ENCODE measurements around the gene TOMM70. TPM values are rescaled to one million over a fixed set of nuclear protein-coding genes. Genes with fewer than 3 reads are reported as not detected.

Gene TOMM70
- polyA plus RNA-seq, 2 of the 4 experiments (the other 2 are of a cell fraction): 49.3 to 61.8 TPM

DNA sequence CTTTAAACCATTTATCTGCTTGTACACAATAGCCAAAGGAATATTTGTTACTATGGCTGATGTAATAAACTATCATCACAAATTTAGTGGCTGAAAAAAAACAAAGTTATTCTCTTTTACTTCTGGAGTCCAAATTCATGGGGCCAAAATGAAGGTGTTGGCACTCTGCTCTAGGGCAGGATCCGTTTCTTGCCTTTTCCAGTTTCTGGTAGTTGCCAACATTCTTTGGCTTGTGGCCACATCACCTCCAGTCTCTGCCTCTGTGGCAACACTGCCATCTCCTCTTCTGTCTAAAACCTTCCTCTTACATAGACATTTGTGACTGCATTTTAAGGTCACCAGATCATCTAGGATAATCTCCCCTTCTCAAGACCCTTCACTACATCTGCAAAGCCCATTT is 39.0 kb downstream of the TOMM70 start (continued):
- TF ChIP-seq, protein P1, sequence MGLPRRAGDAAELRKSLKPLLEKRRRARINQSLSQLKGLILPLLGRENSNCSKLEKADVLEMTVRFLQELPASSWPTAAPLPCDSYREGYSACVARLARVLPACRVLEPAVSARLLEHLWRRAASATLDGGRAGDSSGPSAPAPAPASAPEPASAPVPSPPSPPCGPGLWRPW (IDR thresholded peaks at IDR 0.05): no peak

DNA sequence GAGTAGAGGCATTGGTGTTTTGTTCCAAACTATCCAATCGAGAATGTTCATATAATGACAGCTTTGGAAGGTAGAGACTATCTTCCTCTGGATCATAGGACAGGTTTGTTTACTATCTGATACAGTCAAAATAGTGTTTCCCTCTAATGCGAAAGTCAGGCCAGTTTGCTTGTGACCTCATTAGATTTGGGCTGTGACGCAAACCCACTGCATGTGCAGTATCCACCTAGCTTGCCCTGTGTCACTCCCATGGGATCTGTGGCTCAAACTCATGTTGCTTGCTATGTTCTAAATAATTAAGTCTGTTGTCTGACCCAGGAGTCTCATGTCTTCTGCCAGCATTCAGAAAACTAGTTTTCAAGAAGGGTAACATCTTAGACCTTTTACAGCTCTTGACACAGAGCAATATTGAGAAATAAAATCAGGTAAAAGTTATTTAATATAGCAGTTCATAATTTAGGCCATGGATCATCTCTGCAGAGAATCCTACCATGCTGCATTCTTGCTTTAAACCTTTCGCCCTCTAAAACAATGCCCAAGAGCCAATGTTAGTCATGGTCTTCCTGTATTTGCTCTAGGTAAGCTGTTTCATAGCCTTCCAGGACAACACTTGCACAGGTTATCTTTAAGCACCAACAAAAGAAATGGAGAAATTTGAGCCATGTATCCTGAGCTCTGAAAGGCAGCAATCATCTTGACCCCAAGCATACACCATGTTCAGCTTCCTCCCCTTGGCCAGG is 40.0 kb downstream of the TOMM70 start:
- DNase-seq (ENCODE audit: low read depth in 1 of 2, low spot score in 1 of 2) (no peak), FAIRE-seq (no peak), ATAC-seq (no peak)
- H3K4me2 ChIP-seq: no peak overlapping the region
- no peak overlapping the region for H3K27ac ChIP-seq
- H3K4me1 ChIP-seq: no peaks in the 10 kb centered on the region
- TF ChIP-seq POLR2AphosphoS2 (conservative IDR thresholded peaks at IDR 0.05; ENCODE audit: low read length): no peak
- no peak for TF ChIP-seq MYC (IDR thresholded peaks at IDR 0.05; ENCODE audit: borderline replicate concordance, low read length)
- TF ChIP-seq NPAS2 (CRISPR knock-in tag; IDR thresholded peaks at IDR 0.05; ENCODE audit: borderline replicate concordance): no peak
- no peak for TF ChIP-seq CHD2 (IDR thresholded peaks at IDR 0.05; ENCODE audit: low read length, partially characterized antibody)
- TF ChIP-seq MAFK (IDR thresholded peaks at IDR 0.05; ENCODE audit: partially characterized antibody): no peak
- no peak for TF ChIP-seq CEBPB (IDR thresholded peaks at IDR 0.05)
- TF ChIP-seq HOXB5 (CRISPR knock-in tag; IDR thresholded peaks at IDR 0.05): no peak
- no peak for TF ChIP-seq CBX8 (IDR thresholded peaks at IDR 0.05)
- no peak for TF ChIP-seq EHMT2 (IDR thresholded peaks at IDR 0.05; ENCODE audit: low read depth)
- TF ChIP-seq HDAC2 (IDR thresholded peaks at IDR 0.05): no peak
- no peak for TF ChIP-seq GATA3 (IDR thresholded peaks at IDR 0.05; ENCODE audit: borderline replicate concordance)
- no peak for TF ChIP-seq TP53 (CRISPR knock-in tag; IDR thresholded peaks at IDR 0.05)
- TF ChIP-seq, protein P1 (IDR thresholded peaks at IDR 0.05): no peak
- TF ChIP-seq MAX (IDR thresholded peaks at IDR 0.05): no peak
- no peak for TF ChIP-seq RAD21 (conservative IDR thresholded peaks at IDR 0.05 in 1 of 2, IDR thresholded peaks at IDR 0.05 in 1 of 2)
- TF ChIP-seq POLR2A (IDR thresholded peaks at IDR 0.05; ENCODE audit: low read length): no peak
- no peak for TF ChIP-seq ZNF302 (CRISPR knock-in tag; IDR thresholded peaks at IDR 0.05)
- no peak for TF ChIP-seq JUN (IDR thresholded peaks at IDR 0.05)
- H3K4me3 ChIP-seq: no peak overlapping the region
- no peaks in the 10 kb centered on the region for H3K9me3 ChIP-seq
- ChIA-PET POLR2A (no interaction called here), CTCF (interaction anchor here (1.3 to 2.2 kb wide), 3 partner anchors 11 to 229 kb away, joined by 3 to 7 read pairs (median 4); no protein-coding TSS in a partner anchor)
- 92% methylated on average over 4 of the region's 4 CpGs for WGBS (ENCODE audit: missing lambda C conversion rate)

- no peak overlapping the region for H3K4me3 ChIP-seq
- TF ChIP-seq HDAC2 (IDR thresholded peaks at IDR 0.05) (no peak), CHD4 (IDR thresholded peaks at IDR 0.05; ENCODE audit: borderline replicate concordance) (no peak), PBX3 (IDR thresholded peaks at IDR 0.05) (no peak), BHLHE40 (IDR thresholded peaks at IDR 0.05; ENCODE audit: low read depth, low read length) (no peak), JUNB (IDR thresholded peaks at IDR 0.05) (no peak), HOXB13 (CRISPR knock-in tag; IDR thresholded peaks at IDR 0.05; ENCODE audit: low read depth) (no peak), TP53 (CRISPR knock-in tag; IDR thresholded peaks at IDR 0.05) (no peak)
- TF ChIP-seq, protein P2, sequence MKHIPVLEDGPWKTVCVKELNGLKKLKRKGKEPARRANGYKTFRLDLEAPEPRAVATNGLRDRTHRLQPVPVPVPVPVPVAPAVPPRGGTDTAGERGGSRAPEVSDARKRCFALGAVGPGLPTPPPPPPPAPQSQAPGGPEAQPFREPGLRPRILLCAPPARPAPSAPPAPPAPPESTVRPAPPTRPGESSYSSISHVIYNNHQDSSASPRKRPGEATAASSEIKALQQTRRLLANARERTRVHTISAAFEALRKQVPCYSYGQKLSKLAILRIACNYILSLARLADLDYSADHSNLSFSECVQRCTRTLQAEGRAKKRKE (CRISPR knock-in tag; IDR thresholded peaks at IDR 0.05; ENCODE audit: low read depth): no peak
- no peaks in the 10 kb centered on the region for H3K9me3 ChIP-seq
- 89% methylated on average over 3 of the region's 3 CpGs for WGBS (ENCODE audit: missing lambda C conversion rate)
- CTCF ChIA-PET: interaction anchor here (1.1 to 2.2 kb wide), 5 partner anchors 9 to 42 kb away, joined by 3 to 7 read pairs (median 4); no protein-coding TSS in a partner anchor
- H3K4me2 ChIP-seq: no peak overlapping the region
- POLR2A ChIA-PET: interaction anchor here (0.9 kb wide), 1 partner anchor 42 kb away, joined by 3 read pairs; the partner anchor contains the start of genes LNP1 and TOMM70
- no peak for FAIRE-seq
- H3K27ac ChIP-seq: no peak overlapping the region
- no peak for DNase-seq (ENCODE audit: low read depth in 1 of 2, low spot score in 1 of 2)
- no peaks in the 10 kb centered on the region for H3K4me1 ChIP-seq
- no peak for ATAC-seq
These were observed 41.9 kb downstream of the TOMM70 start for GRCh38 chr3:100359035-100359434.

All from A549 (cell line).